Measurements from ENCODE around the gene INPP5J. TPM values are rescaled to one million over a fixed set of nuclear protein-coding genes. Genes with fewer than 3 reads are reported as not detected.

The INPP5J gene
- polyA plus RNA-seq, 1 donor from 2014 or later, result 3.7 TPM

DNA sequence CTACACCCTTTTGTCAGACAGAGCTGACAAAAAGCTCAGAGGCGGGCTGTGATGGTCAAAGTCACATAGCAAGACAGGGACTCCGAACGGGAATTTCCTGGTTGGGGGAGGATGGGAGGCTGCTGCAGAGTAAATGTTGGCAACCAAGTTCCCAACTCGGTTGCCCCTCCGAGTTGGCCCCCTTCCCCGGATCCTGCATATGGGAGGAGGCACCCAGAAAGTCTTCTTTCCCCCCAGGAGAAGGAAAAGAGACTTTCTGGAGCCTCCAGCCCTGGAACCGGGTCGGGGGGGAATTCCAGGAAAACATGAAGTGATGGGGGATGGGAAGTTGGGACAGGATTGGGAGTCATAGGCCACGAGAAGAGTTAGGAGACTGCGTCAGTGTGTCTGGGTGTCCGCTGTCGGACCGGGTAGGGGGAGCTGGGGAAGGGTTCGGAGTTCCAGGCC lies 16.0 kb upstream of the INPP5J start:
- Histone ChIP-seq H3K9me3 (ENCODE audit: low read length) (no peaks in the 10 kb centered on the region), H3K27ac (ENCODE audit: low read length) (no peak overlapping the region), H3K4me3 (ENCODE audit: low read length) (peak overlapping the region; percentile 71), H3K9ac (ENCODE audit: low read length) (peak overlapping the region; percentile 46), H3K79me2 (replicated peaks; ENCODE audit: insufficient read depth, low read length) (no peaks in the 10 kb centered on the region), H3K27me3 (ENCODE audit: insufficient read depth, low read depth, low read length) (no peaks in the 10 kb centered on the region), H3K36me3 (ENCODE audit: insufficient read depth, low read length) (no peaks in the 10 kb centered on the region), H2AFZ (ENCODE audit: low read depth, low read length) (no peak overlapping the region), H3K9me2 (ENCODE audit: insufficient read depth, low read length) (no peaks in the 10 kb centered on the region), H4K20me1 (ENCODE audit: insufficient read depth) (no peaks in the 10 kb centered on the region), H3K4me2 (ENCODE audit: low read length) (no peak overlapping the region), H3F3A (ENCODE audit: insufficient read depth, low read length, poor library complexity, severe bottlenecking) (no peaks in the 10 kb centered on the region)
- no peak for TF ChIP-seq TAF1 (IDR thresholded peaks at IDR 0.05; ENCODE audit: low read depth)
- TF ChIP-seq MXI1 (conservative IDR thresholded peaks at IDR 0.05; ENCODE audit: poor library complexity, severe bottlenecking), result no peak
- TF ChIP-seq EP300 (conservative IDR thresholded peaks at IDR 0.05; ENCODE audit: poor library complexity, severe bottlenecking), result no peak
- TF ChIP-seq, protein P1, sequence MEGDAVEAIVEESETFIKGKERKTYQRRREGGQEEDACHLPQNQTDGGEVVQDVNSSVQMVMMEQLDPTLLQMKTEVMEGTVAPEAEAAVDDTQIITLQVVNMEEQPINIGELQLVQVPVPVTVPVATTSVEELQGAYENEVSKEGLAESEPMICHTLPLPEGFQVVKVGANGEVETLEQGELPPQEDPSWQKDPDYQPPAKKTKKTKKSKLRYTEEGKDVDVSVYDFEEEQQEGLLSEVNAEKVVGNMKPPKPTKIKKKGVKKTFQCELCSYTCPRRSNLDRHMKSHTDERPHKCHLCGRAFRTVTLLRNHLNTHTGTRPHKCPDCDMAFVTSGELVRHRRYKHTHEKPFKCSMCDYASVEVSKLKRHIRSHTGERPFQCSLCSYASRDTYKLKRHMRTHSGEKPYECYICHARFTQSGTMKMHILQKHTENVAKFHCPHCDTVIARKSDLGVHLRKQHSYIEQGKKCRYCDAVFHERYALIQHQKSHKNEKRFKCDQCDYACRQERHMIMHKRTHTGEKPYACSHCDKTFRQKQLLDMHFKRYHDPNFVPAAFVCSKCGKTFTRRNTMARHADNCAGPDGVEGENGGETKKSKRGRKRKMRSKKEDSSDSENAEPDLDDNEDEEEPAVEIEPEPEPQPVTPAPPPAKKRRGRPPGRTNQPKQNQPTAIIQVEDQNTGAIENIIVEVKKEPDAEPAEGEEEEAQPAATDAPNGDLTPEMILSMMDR (IDR thresholded peaks at IDR 0.05; ENCODE audit: poor library complexity, severe bottlenecking), result no peak
- TF ChIP-seq, protein P2, sequence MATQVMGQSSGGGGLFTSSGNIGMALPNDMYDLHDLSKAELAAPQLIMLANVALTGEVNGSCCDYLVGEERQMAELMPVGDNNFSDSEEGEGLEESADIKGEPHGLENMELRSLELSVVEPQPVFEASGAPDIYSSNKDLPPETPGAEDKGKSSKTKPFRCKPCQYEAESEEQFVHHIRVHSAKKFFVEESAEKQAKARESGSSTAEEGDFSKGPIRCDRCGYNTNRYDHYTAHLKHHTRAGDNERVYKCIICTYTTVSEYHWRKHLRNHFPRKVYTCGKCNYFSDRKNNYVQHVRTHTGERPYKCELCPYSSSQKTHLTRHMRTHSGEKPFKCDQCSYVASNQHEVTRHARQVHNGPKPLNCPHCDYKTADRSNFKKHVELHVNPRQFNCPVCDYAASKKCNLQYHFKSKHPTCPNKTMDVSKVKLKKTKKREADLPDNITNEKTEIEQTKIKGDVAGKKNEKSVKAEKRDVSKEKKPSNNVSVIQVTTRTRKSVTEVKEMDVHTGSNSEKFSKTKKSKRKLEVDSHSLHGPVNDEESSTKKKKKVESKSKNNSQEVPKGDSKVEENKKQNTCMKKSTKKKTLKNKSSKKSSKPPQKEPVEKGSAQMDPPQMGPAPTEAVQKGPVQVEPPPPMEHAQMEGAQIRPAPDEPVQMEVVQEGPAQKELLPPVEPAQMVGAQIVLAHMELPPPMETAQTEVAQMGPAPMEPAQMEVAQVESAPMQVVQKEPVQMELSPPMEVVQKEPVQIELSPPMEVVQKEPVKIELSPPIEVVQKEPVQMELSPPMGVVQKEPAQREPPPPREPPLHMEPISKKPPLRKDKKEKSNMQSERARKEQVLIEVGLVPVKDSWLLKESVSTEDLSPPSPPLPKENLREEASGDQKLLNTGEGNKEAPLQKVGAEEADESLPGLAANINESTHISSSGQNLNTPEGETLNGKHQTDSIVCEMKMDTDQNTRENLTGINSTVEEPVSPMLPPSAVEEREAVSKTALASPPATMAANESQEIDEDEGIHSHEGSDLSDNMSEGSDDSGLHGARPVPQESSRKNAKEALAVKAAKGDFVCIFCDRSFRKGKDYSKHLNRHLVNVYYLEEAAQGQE (IDR thresholded peaks at IDR 0.05; ENCODE audit: borderline replicate concordance), result no peak
- TF ChIP-seq RAD21 (conservative IDR thresholded peaks at IDR 0.05), result no peak
- no peak for TF ChIP-seq EZH2 (IDR thresholded peaks at IDR 0.05; ENCODE audit: borderline replicate concordance, insufficient read depth, low read length, poor library complexity, severe bottlenecking)
- no peak for TF ChIP-seq SMC3 (conservative IDR thresholded peaks at IDR 0.05; ENCODE audit: poor library complexity)
- TF ChIP-seq POLR2AphosphoS5 (IDR thresholded peaks at IDR 0.05), result no peak

DNA sequence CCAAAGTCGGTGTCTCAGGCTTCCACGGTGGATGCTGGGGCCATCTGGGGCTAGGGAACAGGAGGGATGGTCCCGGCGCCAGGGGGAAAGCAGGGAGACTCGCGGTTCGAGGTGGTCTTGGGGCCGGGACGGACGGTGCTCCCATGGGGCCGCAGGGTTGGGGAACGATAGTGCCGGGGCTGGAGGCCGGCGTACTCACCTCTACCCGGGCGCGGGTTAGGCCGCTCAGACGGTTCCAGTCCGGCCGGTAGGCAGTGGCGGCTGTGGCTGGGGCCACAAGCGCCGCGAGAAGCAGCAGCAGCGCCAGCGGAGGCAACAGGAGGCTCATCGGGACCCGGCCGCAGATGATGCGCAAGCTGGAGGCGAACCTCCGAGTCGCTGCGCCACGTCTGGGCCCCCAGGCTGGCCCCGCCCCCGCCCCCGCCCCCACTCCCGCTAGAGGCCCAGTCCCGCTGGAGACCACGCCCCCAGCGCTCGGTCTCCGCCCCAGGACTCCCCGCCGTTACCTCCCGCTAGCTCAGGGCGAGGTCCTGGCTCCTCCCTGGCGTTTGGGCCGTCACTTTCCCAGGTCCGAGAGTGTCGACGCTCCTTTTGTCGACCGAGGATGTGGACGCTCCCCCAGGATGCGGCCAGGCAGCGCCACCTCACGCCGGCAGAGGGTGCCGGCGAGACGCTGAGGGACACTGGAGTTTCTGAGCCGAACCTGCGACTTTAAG lies 15.4 kb upstream of the INPP5J start, which contains the start of gene SELENOM:
Gene SELENOM (minus strand): TSS at position 391 of the 716 bp plus-strand sequence. CDS start 63 bp downstream, at position 328.
- Histone ChIP-seq H3K4me2 (ENCODE audit: low read length) (peak within 1 kb of the TSS; percentile 37), H3F3A (ENCODE audit: insufficient read depth, low read length, poor library complexity, severe bottlenecking) (no peaks in the 10 kb centered on the region), H2AFZ (ENCODE audit: low read depth, low read length) (peak within 1 kb of the TSS; percentile 28), H3K79me2 (replicated peaks; ENCODE audit: insufficient read depth, low read length) (no peaks in the 10 kb centered on the region), H3K9me2 (ENCODE audit: insufficient read depth, low read length) (no peaks in the 10 kb centered on the region), H3K36me3 (ENCODE audit: insufficient read depth, low read length) (no peaks in the 10 kb centered on the region), H3K9me3 (ENCODE audit: low read length) (no peaks in the 10 kb centered on the region), H3K9ac (ENCODE audit: low read length) (peak within 1 kb of the TSS; percentile 52), H3K4me3 (ENCODE audit: low read length) (peak within 1 kb of the TSS; percentile 71), H3K27me3 (ENCODE audit: insufficient read depth, low read depth, low read length) (no peaks in the 10 kb centered on the region), H3K27ac (ENCODE audit: low read length) (no peak within 1 kb of the TSS), H4K20me1 (ENCODE audit: insufficient read depth) (no peaks in the 10 kb centered on the region)
- TF ChIP-seq, protein P1 (IDR thresholded peaks at IDR 0.05; ENCODE audit: poor library complexity, severe bottlenecking), result peak; percentile 95
- TF ChIP-seq, protein P2 (IDR thresholded peaks at IDR 0.05; ENCODE audit: borderline replicate concordance), result no peak
- TF ChIP-seq MXI1 (conservative IDR thresholded peaks at IDR 0.05; ENCODE audit: poor library complexity, severe bottlenecking) (no peak), SMC3 (conservative IDR thresholded peaks at IDR 0.05; ENCODE audit: poor library complexity) (peak; percentile 81), EP300 (conservative IDR thresholded peaks at IDR 0.05; ENCODE audit: poor library complexity, severe bottlenecking) (peak; percentile 8), RAD21 (conservative IDR thresholded peaks at IDR 0.05) (peak; percentile 76), EZH2 (IDR thresholded peaks at IDR 0.05; ENCODE audit: borderline replicate concordance, insufficient read depth, low read length, poor library complexity, severe bottlenecking) (no peak)
